HFFc6 (cell line): Measurements from ENCODE around the gene BSPRY. TPM values are rescaled to one million over a fixed set of nuclear protein-coding genes. Genes with fewer than 3 reads are reported as not detected.

Source experiments
- DNase-seq: peaks from one replicate; pipeline ENCODE4 v3.0.0-alpha.2; 2018
- H3K27ac Mint-ChIP-seq: 2 replicates; pipeline ENCODE4 v1.8.0; 2020; ENCODE audit warnings: mild to moderate bottlenecking, mixed read lengths
- H3K27me3 Mint-ChIP-seq: 2 replicates; pipeline ENCODE4 v1.8.0; 2021; ENCODE audit warnings: mild to moderate bottlenecking, moderate library complexity, mixed read lengths; ENCODE audit not compliant: insufficient read depth
- H3K36me3 Mint-ChIP-seq: 2 replicates; pipeline ENCODE4 v1.8.0; 2021; ENCODE audit warnings: low read depth, mixed read lengths
- H3K4me1 Mint-ChIP-seq: 2 replicates; pipeline ENCODE4 v1.8.0; 2020; ENCODE audit warnings: low read depth, mixed read lengths
- H3K4me3 Mint-ChIP-seq: 2 replicates; pipeline ENCODE4 v1.8.0; 2020; ENCODE audit warnings: mild to moderate bottlenecking, moderate library complexity, mixed read lengths
- H3K9me3 Mint-ChIP-seq: 2 replicates; pipeline ENCODE4 v1.8.0; 2020; ENCODE audit warnings: mild to moderate bottlenecking, mixed read lengths
- total RNA-seq, 6 experiments: library from RNA; stranded (reverse); fragmentation: NEBNext Ultra II Directional; extraction: Animal tissue kit (Norgen Biotek cat#: 25700); gene quantifications; 2 replicates in 1 of 6; 3 replicates in 5 of 6; pipeline ENCODE4 v1.2.3, GENCODE V29; 2021
- TF ChIP-seq, protein P1 (sequence below): fragments of 200-600 bp; sonication (generic); IDR thresholded peaks from 2 replicates; pipeline ENCODE4 v1.5.0; 2021; ENCODE audit warnings: antibody characterized with exemption, mild to moderate bottlenecking

Gene BSPRY
- total RNA-seq, 6 experiments from 2014 or later: not detected

DNA sequence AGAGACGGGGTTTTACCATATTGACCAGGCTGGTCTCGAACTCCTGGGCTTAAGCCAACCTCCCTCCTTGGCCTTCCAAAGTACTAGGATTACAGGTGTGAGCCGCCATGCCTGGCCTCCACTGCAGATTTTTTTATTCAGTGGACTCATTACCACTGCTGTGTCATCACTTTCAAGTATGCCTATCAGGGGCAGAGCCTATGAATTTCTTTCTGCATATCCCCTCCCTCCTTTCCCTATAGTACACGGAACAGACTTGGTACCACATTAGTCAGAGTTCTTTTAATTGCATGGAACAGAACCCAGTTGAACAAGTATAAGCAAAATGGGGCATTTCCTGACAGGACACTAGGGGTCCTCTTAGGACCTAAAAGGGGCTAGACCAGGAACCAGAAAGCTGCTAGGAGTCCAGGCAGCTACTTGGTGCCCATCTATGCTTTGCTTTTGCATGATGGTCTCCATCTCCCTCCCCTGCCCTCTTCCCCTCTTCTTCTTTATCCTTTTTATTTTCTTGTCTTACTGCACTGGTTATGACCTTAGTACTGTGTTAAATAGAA is 5.8 kb downstream of the BSPRY start:
- Mint-ChIP-seq H3K4me1 (no peaks in the 10 kb centered on the region), H3K9me3 (no peaks in the 10 kb centered on the region), H3K27ac (no peak overlapping the region), H3K4me3 (no peak overlapping the region), H3K27me3 (peaks cover 35% of the 10 kb centered on the region), H3K36me3 (no peaks in the 10 kb centered on the region)
- TF ChIP-seq, protein P1, sequence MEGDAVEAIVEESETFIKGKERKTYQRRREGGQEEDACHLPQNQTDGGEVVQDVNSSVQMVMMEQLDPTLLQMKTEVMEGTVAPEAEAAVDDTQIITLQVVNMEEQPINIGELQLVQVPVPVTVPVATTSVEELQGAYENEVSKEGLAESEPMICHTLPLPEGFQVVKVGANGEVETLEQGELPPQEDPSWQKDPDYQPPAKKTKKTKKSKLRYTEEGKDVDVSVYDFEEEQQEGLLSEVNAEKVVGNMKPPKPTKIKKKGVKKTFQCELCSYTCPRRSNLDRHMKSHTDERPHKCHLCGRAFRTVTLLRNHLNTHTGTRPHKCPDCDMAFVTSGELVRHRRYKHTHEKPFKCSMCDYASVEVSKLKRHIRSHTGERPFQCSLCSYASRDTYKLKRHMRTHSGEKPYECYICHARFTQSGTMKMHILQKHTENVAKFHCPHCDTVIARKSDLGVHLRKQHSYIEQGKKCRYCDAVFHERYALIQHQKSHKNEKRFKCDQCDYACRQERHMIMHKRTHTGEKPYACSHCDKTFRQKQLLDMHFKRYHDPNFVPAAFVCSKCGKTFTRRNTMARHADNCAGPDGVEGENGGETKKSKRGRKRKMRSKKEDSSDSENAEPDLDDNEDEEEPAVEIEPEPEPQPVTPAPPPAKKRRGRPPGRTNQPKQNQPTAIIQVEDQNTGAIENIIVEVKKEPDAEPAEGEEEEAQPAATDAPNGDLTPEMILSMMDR: peak; percentile 45
- peak; percentile 15 for DNase-seq

DNA sequence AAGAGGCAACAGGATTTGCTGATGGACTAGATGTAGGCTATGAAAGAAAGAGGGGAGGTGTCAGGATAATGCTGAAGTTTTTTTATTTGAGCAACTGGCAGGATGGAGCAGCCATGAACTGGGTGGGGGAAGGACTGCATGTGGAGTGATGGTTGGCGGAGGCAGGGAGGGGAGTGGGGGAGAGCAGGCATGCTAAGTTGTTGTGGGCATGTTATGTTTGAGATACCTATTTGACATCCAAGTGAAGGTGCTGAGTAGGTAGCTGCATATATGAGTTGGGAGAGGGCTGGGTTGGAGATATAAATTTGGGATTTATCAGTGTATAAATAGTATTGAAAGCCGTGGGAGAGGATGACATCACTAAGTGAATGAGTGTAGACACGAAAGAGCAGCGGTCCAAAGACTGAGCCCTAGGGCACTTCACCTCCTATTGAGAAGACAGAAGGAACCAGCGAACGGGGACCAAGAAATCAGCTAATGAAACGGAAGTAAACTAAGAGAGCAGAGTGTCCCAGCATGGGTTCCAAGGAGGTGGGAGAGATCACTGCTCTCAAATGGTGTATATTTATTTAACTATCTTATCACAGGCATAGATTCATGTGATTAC is 7.4 kb downstream of the BSPRY start:
- TF ChIP-seq, protein P1: no peak
- Mint-ChIP-seq H3K27me3 (peaks cover 35% of the 10 kb centered on the region), H3K4me1 (peaks cover 10% of the 10 kb centered on the region), H3K36me3 (no peaks in the 10 kb centered on the region), H3K4me3 (no peak overlapping the region), H3K27ac (no peak overlapping the region), H3K9me3 (no peaks in the 10 kb centered on the region)
- DNase-seq: no peak

DNA sequence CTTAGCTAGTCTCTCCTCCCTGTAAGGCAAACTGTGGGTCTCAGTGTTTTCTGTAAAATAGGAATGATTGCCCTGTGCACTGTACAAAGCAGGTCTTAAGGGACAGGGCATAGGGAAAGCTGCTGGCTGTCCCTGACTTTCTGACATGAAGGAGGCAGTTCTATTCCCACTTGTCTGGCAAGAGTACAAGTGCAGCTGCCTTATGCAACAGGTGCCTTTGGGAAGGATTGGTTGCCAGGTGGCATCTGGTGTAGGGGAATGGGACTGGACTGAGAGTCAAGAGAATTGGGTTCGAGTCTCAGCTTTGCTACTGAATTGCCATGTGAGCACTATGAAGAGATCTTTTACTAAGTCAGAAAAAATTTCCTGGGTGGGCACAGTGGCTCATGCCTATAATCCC is 10.0 kb downstream of the BSPRY start:
- no peak for DNase-seq
- H3K27me3 Mint-ChIP-seq: peaks cover 26% of the 10 kb centered on the region
- H3K9me3 Mint-ChIP-seq: no peaks in the 10 kb centered on the region
- TF ChIP-seq, protein P1: no peak
- H3K27ac Mint-ChIP-seq: no peak overlapping the region
- H3K4me3 Mint-ChIP-seq: no peak overlapping the region
- H3K4me1 Mint-ChIP-seq: peaks cover 10% of the 10 kb centered on the region
- H3K36me3 Mint-ChIP-seq: no peaks in the 10 kb centered on the region

DNA sequence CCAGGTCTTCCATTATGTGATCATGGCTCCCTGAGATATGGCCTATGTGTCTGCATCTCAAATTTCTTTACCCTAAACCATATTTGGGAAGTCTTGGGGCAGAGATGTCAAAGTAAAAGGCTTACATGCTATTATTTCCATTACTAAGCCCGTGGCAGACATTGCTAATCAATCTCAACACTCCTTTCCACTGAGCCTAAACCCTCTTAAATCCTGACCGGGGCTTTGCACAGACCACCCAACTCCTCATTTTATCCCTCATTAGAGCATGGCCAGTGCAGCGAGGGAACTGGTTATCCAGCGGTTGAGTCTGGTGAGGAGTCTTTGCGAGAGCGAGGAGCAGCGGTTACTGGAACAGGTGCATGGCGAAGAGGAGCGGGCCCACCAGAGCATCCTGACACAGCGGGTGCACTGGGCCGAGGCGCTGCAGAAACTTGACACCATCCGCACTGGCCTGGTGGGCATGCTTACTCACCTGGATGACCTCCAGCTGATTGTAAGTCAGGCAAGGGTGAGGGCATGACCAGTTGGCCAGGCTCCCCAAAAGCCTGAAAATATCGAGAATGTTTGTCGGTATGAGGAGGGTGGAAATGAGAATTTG is 11.0 kb downstream of the BSPRY start:
- Mint-ChIP-seq H3K4me3 (no peak overlapping the region), H3K36me3 (no peaks in the 10 kb centered on the region), H3K4me1 (peaks cover 10% of the 10 kb centered on the region), H3K9me3 (no peaks in the 10 kb centered on the region), H3K27me3 (peaks cover 26% of the 10 kb centered on the region), H3K27ac (no peak overlapping the region)
- DNase-seq: no peak
- TF ChIP-seq, protein P1: no peak

DNA sequence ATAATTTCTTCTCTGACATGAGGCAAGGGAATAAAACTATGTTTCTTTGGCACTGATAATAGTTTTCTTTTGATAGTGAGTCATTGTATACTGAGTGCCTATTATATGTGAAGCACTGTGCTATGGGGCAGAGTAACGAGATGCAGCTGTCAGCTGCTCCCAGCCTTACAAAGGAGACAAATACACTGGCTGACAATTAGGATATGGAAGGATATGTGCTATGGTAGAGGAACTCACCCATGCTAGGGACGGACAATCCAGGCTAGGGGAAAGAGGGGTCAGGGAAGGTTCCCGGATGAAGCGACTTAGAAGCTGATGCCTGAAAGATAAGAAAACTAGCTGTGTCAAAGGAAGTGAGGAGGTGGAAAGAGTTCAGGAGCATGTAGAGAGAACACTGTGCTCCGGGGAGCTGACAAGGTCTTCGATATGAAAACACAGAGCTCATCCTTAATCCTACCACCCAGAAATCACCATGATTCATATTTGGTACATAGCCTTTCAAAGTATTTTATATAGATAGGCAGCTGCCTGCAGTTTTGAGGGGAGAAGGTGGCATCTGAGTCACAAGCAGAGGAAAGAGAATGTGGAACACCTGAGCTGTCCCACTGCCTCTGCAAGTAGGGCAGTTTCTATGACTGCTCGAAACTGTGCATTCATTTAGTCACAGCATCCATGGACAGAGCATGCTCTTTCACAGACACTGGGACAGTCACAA is 12.1 kb downstream of the BSPRY start:
- no peaks in the 10 kb centered on the region for H3K36me3 Mint-ChIP-seq
- TF ChIP-seq, protein P1: no peak
- H3K4me3 Mint-ChIP-seq: no peak overlapping the region
- H3K4me1 Mint-ChIP-seq: peaks cover 10% of the 10 kb centered on the region
- no peak for DNase-seq
- H3K27me3 Mint-ChIP-seq: peaks cover 17% of the 10 kb centered on the region
- no peaks in the 10 kb centered on the region for H3K9me3 Mint-ChIP-seq
- no peak overlapping the region for H3K27ac Mint-ChIP-seq
